ENCODE measurements around the gene CAPN2.

CAPN2 gene

DNA sequence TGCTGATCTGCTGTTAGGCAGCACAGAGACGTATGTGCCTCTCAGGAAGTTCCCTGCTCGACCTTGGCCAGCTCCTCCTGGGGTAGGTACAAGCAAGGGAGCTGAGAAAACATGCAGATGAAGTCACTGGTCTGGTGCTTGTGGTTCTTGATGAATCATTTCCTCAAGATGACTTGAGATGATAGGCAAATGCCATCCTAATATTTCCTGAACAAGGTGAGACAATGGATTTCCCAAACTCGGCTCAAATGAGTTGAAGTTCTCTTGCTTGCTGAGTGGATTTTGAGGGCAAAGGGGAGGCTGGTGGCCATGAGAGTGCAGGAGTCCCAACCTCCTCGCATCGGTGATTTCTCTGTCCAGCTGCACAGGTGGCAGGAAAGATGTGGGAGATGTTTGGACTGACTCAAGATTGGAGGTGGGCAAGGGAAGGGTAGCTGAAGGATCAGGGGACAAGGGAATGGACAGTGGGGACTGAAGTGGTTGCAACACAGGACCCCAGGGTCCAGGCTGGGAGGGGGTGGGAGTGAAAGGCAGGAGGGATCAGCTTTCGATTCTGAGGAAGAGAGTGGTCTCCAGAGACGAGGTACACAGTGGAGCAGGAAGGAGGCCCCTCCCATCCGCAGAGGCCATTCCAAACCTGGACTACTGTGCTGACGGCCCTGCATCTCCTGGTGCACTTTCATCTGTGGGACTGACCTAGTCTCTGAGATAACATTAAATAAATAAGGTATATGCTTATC is 63.9 kb downstream of the CAPN2 start (continued):
- TF ChIP-seq OVOL3 (tag by site-specific recombination; IDR thresholded peaks at IDR 0.05): no peak
- TF ChIP-seq ZNF555 (tag by site-specific recombination; conservative IDR thresholded peaks at IDR 0.05): no peak
- peak; percentile 71 for TF ChIP-seq ZNF629 (tag by site-specific recombination; IDR thresholded peaks at IDR 0.05)
- peak; percentile 68 for TF ChIP-seq ZNF600 (tag by site-specific recombination; IDR thresholded peaks at IDR 0.05)
- no peak for TF ChIP-seq ZNF830 (tag by site-specific recombination; IDR thresholded peaks at IDR 0.05; ENCODE audit: low read depth)
- no peak for TF ChIP-seq ZNF214 (tag by site-specific recombination; IDR thresholded peaks at IDR 0.05; ENCODE audit: borderline replicate concordance)
- TF ChIP-seq ZNF660 (tag by site-specific recombination; IDR thresholded peaks at IDR 0.05): 0 out of 2 replicates have a peak, but pooled peaks have one; percentile 23
- 0 out of 2 replicates have a peak, but pooled peaks have one; percentile 6 for TF ChIP-seq GLIS1 (tag by site-specific recombination; IDR thresholded peaks at IDR 0.05)
- TF ChIP-seq ZNF335 (tag by site-specific recombination; conservative IDR thresholded peaks at IDR 0.05): no peak
- TF ChIP-seq ZNF211 (tag by site-specific recombination; IDR thresholded peaks at IDR 0.05; ENCODE audit: low read depth): no peak
- TF ChIP-seq ZBTB20 (tag by site-specific recombination; IDR thresholded peaks at IDR 0.05): no peak
- TF ChIP-seq SCRT2 (tag by site-specific recombination; IDR thresholded peaks at IDR 0.05): peak; percentile 57; the same call in 1 of the 2 replicates
- TF ChIP-seq, protein P1, sequence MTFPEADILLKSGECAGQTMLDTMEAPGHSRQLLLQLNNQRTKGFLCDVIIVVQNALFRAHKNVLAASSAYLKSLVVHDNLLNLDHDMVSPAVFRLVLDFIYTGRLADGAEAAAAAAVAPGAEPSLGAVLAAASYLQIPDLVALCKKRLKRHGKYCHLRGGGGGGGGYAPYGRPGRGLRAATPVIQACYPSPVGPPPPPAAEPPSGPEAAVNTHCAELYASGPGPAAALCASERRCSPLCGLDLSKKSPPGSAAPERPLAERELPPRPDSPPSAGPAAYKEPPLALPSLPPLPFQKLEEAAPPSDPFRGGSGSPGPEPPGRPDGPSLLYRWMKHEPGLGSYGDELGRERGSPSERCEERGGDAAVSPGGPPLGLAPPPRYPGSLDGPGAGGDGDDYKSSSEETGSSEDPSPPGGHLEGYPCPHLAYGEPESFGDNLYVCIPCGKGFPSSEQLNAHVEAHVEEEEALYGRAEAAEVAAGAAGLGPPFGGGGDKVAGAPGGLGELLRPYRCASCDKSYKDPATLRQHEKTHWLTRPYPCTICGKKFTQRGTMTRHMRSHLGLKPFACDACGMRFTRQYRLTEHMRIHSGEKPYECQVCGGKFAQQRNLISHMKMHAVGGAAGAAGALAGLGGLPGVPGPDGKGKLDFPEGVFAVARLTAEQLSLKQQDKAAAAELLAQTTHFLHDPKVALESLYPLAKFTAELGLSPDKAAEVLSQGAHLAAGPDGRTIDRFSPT (tag by site-specific recombination; IDR thresholded peaks at IDR 0.05): peak; percentile 49; the same call in 1 of the 2 replicates
- TF ChIP-seq, protein P2, sequence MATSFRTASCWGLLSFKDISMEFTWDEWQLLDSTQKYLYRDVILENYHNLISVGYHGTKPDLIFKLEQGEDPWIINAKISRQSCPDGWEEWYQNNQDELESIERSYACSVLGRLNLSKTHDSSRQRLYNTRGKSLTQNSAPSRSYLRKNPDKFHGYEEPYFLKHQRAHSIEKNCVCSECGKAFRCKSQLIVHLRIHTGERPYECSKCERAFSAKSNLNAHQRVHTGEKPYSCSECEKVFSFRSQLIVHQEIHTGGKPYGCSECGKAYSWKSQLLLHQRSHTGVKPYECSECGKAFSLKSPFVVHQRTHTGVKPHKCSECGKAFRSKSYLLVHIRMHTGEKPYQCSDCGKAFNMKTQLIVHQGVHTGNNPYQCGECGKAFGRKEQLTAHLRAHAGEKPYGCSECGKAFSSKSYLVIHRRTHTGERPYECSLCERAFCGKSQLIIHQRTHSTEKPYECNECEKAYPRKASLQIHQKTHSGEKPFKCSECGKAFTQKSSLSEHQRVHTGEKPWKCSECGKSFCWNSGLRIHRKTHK (tag by site-specific recombination; IDR thresholded peaks at IDR 0.05): no peak
- TF ChIP-seq OSR2 (tag by site-specific recombination; IDR thresholded peaks at IDR 0.05): peak; percentile 41
- TF ChIP-seq ZNF747 (tag by site-specific recombination; IDR thresholded peaks at IDR 0.05): no peak
- TF ChIP-seq ZNF114 (tag by site-specific recombination; IDR thresholded peaks at IDR 0.05): no peak
- TF ChIP-seq, protein P3, sequence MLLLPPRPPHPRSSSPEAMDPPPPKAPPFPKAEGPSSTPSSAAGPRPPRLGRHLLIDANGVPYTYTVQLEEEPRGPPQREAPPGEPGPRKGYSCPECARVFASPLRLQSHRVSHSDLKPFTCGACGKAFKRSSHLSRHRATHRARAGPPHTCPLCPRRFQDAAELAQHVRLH (tag by site-specific recombination; IDR thresholded peaks at IDR 0.05): no peak
- peak; percentile 28; the same call in 1 of the 2 replicates for TF ChIP-seq ZNF184 (tag by site-specific recombination; IDR thresholded peaks at IDR 0.05)
- no peak for TF ChIP-seq ZEB2 (tag by site-specific recombination; IDR thresholded peaks at IDR 0.05)
- no peak for TF ChIP-seq SETDB1 (IDR thresholded peaks at IDR 0.05; ENCODE audit: insufficient read length, low read length)
- no peak for TF ChIP-seq ZNF561 (tag by site-specific recombination; IDR thresholded peaks at IDR 0.05; ENCODE audit: borderline replicate concordance)
- TF ChIP-seq, protein P4, sequence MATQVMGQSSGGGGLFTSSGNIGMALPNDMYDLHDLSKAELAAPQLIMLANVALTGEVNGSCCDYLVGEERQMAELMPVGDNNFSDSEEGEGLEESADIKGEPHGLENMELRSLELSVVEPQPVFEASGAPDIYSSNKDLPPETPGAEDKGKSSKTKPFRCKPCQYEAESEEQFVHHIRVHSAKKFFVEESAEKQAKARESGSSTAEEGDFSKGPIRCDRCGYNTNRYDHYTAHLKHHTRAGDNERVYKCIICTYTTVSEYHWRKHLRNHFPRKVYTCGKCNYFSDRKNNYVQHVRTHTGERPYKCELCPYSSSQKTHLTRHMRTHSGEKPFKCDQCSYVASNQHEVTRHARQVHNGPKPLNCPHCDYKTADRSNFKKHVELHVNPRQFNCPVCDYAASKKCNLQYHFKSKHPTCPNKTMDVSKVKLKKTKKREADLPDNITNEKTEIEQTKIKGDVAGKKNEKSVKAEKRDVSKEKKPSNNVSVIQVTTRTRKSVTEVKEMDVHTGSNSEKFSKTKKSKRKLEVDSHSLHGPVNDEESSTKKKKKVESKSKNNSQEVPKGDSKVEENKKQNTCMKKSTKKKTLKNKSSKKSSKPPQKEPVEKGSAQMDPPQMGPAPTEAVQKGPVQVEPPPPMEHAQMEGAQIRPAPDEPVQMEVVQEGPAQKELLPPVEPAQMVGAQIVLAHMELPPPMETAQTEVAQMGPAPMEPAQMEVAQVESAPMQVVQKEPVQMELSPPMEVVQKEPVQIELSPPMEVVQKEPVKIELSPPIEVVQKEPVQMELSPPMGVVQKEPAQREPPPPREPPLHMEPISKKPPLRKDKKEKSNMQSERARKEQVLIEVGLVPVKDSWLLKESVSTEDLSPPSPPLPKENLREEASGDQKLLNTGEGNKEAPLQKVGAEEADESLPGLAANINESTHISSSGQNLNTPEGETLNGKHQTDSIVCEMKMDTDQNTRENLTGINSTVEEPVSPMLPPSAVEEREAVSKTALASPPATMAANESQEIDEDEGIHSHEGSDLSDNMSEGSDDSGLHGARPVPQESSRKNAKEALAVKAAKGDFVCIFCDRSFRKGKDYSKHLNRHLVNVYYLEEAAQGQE (tag by site-specific recombination; IDR thresholded peaks at IDR 0.05): peak; percentile 89
- TF ChIP-seq ZNF19 (tag by site-specific recombination; IDR thresholded peaks at IDR 0.05; ENCODE audit: low read depth): no peak
- no peak for TF ChIP-seq HOXC10 (CRISPR knock-in tag; IDR thresholded peaks at IDR 0.05)
- no peak for TF ChIP-seq ZNF514 (tag by site-specific recombination; IDR thresholded peaks at IDR 0.05)
- TF ChIP-seq ZNF174 (tag by site-specific recombination; IDR thresholded peaks at IDR 0.05): no peak
- TF ChIP-seq, protein P5, sequence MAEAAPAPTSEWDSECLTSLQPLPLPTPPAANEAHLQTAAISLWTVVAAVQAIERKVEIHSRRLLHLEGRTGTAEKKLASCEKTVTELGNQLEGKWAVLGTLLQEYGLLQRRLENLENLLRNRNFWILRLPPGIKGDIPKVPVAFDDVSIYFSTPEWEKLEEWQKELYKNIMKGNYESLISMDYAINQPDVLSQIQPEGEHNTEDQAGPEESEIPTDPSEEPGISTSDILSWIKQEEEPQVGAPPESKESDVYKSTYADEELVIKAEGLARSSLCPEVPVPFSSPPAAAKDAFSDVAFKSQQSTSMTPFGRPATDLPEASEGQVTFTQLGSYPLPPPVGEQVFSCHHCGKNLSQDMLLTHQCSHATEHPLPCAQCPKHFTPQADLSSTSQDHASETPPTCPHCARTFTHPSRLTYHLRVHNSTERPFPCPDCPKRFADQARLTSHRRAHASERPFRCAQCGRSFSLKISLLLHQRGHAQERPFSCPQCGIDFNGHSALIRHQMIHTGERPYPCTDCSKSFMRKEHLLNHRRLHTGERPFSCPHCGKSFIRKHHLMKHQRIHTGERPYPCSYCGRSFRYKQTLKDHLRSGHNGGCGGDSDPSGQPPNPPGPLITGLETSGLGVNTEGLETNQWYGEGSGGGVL (tag by site-specific recombination; IDR thresholded peaks at IDR 0.05): no peak
- TF ChIP-seq ZNF155 (tag by site-specific recombination; IDR thresholded peaks at IDR 0.05): 0 out of 2 replicates have a peak, but pooled peaks have one; percentile 21
- TF ChIP-seq HOXA7 (CRISPR knock-in tag; IDR thresholded peaks at IDR 0.05; ENCODE audit: borderline replicate concordance): no peak
- 0 out of 2 replicates have a peak, but pooled peaks have one; percentile 4 for TF ChIP-seq ZNF624 (tag by site-specific recombination; IDR thresholded peaks at IDR 0.05)
- no peak for TF ChIP-seq ZNF654 (tag by site-specific recombination; IDR thresholded peaks at IDR 0.05; ENCODE audit: low read depth)

Measured in HEK293 (cell line).